ENCODE data around the gene CANT1. TPM values are rescaled to one million over a fixed set of nuclear protein-coding genes. Genes with fewer than 3 reads are reported as not detected.

The CANT1 gene
- total RNA-seq, 2 experiments from 2014 or later, result 28.3 to 30.0 TPM

DNA sequence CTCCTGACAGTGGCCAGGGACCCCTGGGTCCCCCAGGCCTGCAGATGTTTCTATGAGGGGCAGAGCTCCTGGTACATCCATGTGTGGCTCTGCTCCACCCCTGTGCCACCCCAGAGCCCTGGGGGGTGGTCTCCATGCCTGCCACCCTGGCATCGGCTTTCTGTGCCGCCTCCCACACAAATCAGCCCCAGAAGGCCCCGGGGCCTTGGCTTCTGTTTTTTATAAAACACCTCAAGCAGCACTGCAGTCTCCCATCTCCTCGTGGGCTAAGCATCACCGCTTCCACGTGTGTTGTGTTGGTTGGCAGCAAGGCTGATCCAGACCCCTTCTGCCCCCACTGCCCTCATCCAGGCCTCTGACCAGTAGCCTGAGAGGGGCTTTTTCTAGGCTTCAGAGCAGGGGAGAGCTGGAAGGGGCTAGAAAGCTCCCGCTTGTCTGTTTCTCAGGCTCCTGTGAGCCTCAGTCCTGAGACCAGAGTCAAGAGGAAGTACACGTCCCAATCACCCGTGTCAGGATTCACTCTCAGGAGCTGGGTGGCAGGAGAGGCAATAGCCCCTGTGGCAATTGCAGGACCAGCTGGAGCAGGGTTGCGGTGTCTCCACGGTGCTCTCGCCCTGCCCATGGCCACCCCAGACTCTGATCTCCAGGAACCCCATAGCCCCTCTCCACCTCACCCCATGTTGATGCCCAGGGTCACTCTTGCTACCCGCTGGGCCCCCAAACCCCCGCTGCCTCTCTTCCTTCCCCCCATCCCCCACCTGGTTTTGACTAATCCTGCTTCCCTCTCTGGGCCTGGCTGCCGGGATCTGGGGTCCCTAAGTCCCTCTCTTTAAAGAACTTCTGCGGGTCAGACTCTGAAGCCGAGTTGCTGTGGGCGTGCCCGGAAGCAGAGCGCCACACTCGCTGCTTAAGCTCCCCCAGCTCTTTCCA, 39.5 kb upstream of the CANT1 start:
- no peak overlapping the region for H3K4me3 Mint-ChIP-seq
- DNase-seq, result no peak
- Histone ChIP-seq H3K36me3 (ENCODE audit: insufficient read depth, low read length) (no peaks in the 10 kb centered on the region), H3K9me3 (ENCODE audit: control insufficient read depth in 1 of 2, insufficient read depth in 1 of 2, low read length in 2 of 2) (peaks cover 0 to 4% of the 10 kb centered on the region in 2 experiments), H3K4me1 (ENCODE audit: insufficient read depth, low read length) (peaks cover 6% of the 10 kb centered on the region), H3K4me3 (ENCODE audit: low read length) (no peak overlapping the region), H3K27ac (ENCODE audit: low read depth in 1 of 2, low read length in 2 of 2) (no peak overlapping the region), H3K27me3 (ENCODE audit: control insufficient read depth in 1 of 2, insufficient read depth in 2 of 2, low read length in 2 of 2) (peaks cover 0 to 6% of the 10 kb centered on the region in 2 experiments)
- ChIA-PET POLR2A (interaction anchor here (0.5 kb wide), 1 partner anchor 9 kb away, joined by 3 read pairs; no protein-coding TSS in a partner anchor), CTCF (no interaction called here)
- intact Hi-C loops (cut with DNase I, micrococcal nuclease), result no loop called here
- H3K27me3 Mint-ChIP-seq, result peaks cover 18% of the 10 kb centered on the region
- no peak overlapping the region for H3K27ac Mint-ChIP-seq
- peaks cover 3% of the 10 kb centered on the region for H3K9me3 Mint-ChIP-seq
- TF ChIP-seq CTCF (IDR thresholded peaks at IDR 0.05), result no peak
- no peak for ATAC-seq (ENCODE audit: poor library complexity)
- no peaks in the 10 kb centered on the region for H3K36me3 Mint-ChIP-seq (ENCODE audit: low read depth)
- no peaks in the 10 kb centered on the region for H3K4me1 Mint-ChIP-seq (ENCODE audit: low read depth)

DNA sequence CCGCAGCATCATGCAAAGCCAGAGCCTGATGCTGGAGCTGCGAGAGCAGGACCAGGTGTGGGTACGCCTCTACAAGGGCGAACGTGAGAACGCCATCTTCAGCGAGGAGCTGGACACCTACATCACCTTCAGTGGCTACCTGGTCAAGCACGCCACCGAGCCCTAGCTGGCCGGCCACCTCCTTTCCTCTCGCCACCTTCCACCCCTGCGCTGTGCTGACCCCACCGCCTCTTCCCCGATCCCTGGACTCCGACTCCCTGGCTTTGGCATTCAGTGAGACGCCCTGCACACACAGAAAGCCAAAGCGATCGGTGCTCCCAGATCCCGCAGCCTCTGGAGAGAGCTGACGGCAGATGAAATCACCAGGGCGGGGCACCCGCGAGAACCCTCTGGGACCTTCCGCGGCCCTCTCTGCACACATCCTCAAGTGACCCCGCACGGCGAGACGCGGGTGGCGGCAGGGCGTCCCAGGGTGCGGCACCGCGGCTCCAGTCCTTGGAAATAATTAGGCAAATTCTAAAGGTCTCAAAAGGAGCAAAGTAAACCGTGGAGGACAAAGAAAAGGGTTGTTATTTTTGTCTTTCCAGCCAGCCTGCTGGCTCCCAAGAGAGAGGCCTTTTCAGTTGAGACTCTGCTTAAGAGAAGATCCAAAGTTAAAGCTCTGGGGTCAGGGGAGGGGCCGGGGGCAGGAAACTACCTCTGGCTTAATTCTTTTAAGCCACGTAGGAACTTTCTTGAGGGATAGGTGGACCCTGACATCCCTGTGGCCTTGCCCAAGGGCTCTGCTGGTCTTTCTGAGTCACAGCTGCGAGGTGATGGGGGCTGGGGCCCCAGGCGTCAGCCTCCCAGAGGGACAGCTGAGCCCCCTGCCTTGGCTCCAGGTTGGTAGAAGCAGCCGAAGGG, 38.6 kb upstream of the CANT1 start:
- Histone ChIP-seq H3K4me3 (ENCODE audit: low read length) (no peak overlapping the region), H3K4me1 (ENCODE audit: insufficient read depth, low read length) (peaks cover 6% of the 10 kb centered on the region), H3K27me3 (ENCODE audit: control insufficient read depth in 1 of 2, insufficient read depth in 2 of 2, low read length in 2 of 2) (peaks cover 0 to 6% of the 10 kb centered on the region in 2 experiments), H3K9me3 (ENCODE audit: control insufficient read depth in 1 of 2, insufficient read depth in 1 of 2, low read length in 2 of 2) (no peaks in the 10 kb centered on the region), H3K27ac (ENCODE audit: low read depth in 1 of 2, low read length in 2 of 2) (no peak overlapping the region), H3K36me3 (ENCODE audit: insufficient read depth, low read length) (no peaks in the 10 kb centered on the region)
- CTCF ChIA-PET, result no interaction called here
- no peak overlapping the region for H3K27ac Mint-ChIP-seq
- H3K4me1 Mint-ChIP-seq (ENCODE audit: low read depth), result no peaks in the 10 kb centered on the region
- intact Hi-C loops (cut with DNase I, micrococcal nuclease), result loop anchor here (2.0 kb wide), 1 partner anchor 35 kb away; no protein-coding TSS in a partner anchor
- DNase-seq (no peak), ATAC-seq (ENCODE audit: poor library complexity) (no peak)
- POLR2A ChIA-PET, result no interaction called here
- no peaks in the 10 kb centered on the region for H3K9me3 Mint-ChIP-seq
- no peaks in the 10 kb centered on the region for H3K36me3 Mint-ChIP-seq (ENCODE audit: low read depth)
- TF ChIP-seq CTCF (IDR thresholded peaks at IDR 0.05), result no peak
- peaks cover 17% of the 10 kb centered on the region for H3K27me3 Mint-ChIP-seq
- H3K4me3 Mint-ChIP-seq, result no peak overlapping the region

DNA sequence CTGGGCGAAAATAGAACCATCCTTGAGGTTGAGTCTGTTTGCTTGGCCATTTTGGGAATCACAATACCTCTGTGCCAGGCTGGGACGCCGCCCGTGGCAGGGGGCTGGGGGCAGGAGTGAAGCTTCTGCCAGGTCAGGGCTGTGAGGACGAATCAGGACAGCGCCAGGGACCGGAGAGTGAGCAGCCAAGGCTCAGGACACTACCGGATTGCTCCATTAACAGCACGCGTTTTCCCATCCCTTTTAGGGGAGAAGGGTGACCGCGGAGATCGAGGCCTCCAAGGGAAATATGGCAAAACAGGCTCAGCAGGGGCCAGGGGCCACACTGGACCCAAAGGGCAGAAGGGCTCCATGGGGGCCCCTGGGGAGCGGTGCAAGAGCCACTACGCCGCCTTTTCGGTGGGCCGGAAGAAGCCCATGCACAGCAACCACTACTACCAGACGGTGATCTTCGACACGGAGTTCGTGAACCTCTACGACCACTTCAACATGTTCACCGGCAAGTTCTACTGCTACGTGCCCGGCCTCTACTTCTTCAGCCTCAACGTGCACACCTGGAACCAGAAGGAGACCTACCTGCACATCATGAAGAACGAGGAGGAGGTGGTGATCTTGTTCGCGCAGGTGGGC, 37.8 kb upstream of the CANT1 start:
- CTCF ChIA-PET, result no interaction called here
- no peak overlapping the region for H3K27ac Mint-ChIP-seq
- no peaks in the 10 kb centered on the region for H3K9me3 Mint-ChIP-seq
- POLR2A ChIA-PET, result no interaction called here
- no peaks in the 10 kb centered on the region for H3K36me3 Mint-ChIP-seq (ENCODE audit: low read depth)
- intact Hi-C loops (cut with DNase I, micrococcal nuclease), result loop anchor here (2.0 kb wide), 1 partner anchor 35 kb away; no protein-coding TSS in a partner anchor
- H3K4me3 ChIP-seq (ENCODE audit: low read length), result no peak overlapping the region
- peaks cover 8% of the 10 kb centered on the region for H3K4me1 ChIP-seq (ENCODE audit: insufficient read depth, low read length)
- H3K27me3 ChIP-seq (ENCODE audit: control insufficient read depth in 1 of 2, insufficient read depth in 2 of 2, low read length in 2 of 2), result peaks cover 0 to 6% of the 10 kb centered on the region in 2 experiments
- H3K27me3 Mint-ChIP-seq, result peaks cover 19% of the 10 kb centered on the region
- H3K27ac ChIP-seq (ENCODE audit: low read depth in 1 of 2, low read length in 2 of 2), result no peak overlapping the region
- no peak for TF ChIP-seq CTCF (IDR thresholded peaks at IDR 0.05)
- ATAC-seq (ENCODE audit: poor library complexity) (no peak), DNase-seq (no peak)
- H3K4me1 Mint-ChIP-seq (ENCODE audit: low read depth), result no peaks in the 10 kb centered on the region
- H3K9me3 ChIP-seq (ENCODE audit: control insufficient read depth in 1 of 2, insufficient read depth in 1 of 2, low read length in 2 of 2), result no peaks in the 10 kb centered on the region
- no peaks in the 10 kb centered on the region for H3K36me3 ChIP-seq (ENCODE audit: insufficient read depth, low read length)
- no peak overlapping the region for H3K4me3 Mint-ChIP-seq
